DOHH2 (cell line): Measurements from ENCODE around the gene UBR3.

Source experiments
- EZH2phosphoT487 ChIP-seq: fragments of 200-600 bp; sonication (generic); IDR thresholded peaks from 2 replicates; pipeline ENCODE4 v1.6.1; 2017; ENCODE audit warnings: borderline replicate concordance, mild to moderate bottlenecking, antibody characterized with exemption, low read length, moderate library complexity, mixed read lengths
- TF ChIP-seq, protein P1 (sequence below): fragments of 200-600 bp; sonication (generic); IDR thresholded peaks from one replicate; pipeline ENCODE4 v1.5.1; 2014; ENCODE audit warnings: antibody characterized with exemption, mild to moderate bottlenecking, low read depth, low read length; ENCODE audit not compliant: poor library complexity, severe bottlenecking

DNA sequence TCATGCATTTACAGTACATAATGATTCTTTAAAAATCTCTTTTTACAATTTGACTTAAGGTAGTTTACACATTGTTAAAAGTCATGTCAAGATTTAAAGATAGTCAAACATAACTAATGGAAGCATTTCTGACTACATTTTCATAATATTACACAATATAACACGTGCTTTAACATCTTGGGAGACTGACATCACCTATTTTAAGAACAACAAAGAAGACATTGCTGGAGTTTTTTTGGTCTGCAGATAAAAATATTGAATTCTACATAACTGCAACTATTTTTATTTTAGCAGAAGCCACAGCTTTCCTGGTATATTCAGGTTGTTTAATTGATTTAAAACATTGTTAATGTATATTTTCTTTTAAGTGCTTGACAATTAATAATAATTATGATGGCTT lies 65.7 kb downstream of the UBR3 start:
- TF ChIP-seq, protein P1, sequence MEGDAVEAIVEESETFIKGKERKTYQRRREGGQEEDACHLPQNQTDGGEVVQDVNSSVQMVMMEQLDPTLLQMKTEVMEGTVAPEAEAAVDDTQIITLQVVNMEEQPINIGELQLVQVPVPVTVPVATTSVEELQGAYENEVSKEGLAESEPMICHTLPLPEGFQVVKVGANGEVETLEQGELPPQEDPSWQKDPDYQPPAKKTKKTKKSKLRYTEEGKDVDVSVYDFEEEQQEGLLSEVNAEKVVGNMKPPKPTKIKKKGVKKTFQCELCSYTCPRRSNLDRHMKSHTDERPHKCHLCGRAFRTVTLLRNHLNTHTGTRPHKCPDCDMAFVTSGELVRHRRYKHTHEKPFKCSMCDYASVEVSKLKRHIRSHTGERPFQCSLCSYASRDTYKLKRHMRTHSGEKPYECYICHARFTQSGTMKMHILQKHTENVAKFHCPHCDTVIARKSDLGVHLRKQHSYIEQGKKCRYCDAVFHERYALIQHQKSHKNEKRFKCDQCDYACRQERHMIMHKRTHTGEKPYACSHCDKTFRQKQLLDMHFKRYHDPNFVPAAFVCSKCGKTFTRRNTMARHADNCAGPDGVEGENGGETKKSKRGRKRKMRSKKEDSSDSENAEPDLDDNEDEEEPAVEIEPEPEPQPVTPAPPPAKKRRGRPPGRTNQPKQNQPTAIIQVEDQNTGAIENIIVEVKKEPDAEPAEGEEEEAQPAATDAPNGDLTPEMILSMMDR, result no peak
- TF ChIP-seq EZH2phosphoT487, result no peak
